OCI-M1 (cell line): ENCODE data around the gene TUBA3C.
"Not testable (repeated sequence)": the region's sequence is repeated elsewhere in the genome, so short reads cannot be mapped to it uniquely, and the experiment has no call there.

Experiments
- DNase-seq: peaks from one replicate; lab custom pipeline; 2025; lab: John Stamatoyannopoulos, UW

Gene TUBA3C

DNA sequence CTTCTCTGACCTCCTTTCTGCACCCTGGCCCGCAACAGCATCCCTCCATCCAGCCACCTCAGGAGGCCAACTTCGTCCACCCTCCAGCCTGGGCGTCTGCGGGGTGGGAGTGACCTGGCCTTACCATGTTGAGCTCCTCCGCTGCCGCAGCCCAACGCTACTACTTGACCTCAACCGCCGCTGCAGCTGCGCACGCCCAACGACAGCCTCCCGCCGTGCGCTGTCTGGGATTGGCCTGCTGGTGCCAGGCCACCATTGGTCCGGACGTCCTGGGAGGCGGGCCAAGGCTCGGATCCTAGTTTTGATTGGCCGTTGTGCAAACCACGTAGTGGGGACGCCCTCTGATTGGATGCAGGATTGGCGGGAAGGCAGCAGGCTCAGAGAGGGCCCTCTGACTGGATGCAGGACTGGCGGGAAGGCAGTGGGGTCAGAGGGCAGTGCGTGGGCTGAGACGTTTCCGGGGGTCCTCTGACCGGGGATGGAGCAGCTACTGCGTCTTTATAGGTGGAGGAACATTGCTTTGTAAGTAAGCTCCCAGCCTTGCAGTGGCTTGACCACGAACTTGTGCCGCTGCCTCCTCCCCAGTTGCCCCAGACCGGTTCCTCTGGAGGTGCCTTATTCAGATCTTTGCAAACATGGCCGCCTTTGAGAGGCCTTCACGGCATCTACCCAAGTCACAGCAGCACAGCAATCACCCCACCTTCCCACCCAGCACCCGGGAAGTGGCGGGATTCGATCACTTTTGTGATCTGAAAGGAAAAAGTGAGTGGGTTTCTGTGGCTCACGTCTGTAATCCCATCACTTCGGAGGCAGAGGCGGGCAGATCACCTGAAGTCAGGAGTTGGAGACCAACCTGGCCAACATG, at the start of gene TUBA3C:
Gene TUBA3C (minus strand): TSS at position 204 of the 865 bp plus-strand sequence. CDS start 77 bp downstream, at position 127.
- DNase-seq, result no peak

DNA sequence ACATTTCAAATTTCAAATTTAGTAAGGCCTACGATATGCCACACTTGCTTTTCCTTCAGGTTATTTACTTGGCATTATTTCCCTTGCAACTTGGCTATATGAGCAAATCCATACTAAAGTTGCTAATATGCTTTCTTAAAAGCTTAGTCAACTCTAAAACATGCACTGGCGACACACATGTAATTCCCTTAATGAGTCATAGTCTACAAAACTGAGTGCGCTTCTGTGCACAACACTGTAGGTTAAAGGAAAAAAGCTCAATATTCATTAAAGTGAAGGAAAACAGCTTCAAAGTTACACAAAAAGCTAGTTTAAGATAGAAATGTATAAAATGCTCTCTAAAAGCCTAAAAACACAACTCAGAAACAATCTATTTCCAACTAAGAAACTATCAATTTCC, 25.8 kb upstream of the TUBA3C start:
- DNase-seq, result not testable (repeated sequence)

- not testable (repeated sequence) for DNase-seq
Observed at GRCh38 chr13:19192622-19193021, 11.0 kb upstream of the TUBA3C start.

- not testable (repeated sequence) for DNase-seq
Observed at GRCh38 chr13:19189911-19190310, 8.3 kb upstream of the TUBA3C start.

- DNase-seq, result not testable (repeated sequence)
Observed at GRCh38 chr13:19189368-19189767, 7.7 kb upstream of the TUBA3C start.

DNA sequence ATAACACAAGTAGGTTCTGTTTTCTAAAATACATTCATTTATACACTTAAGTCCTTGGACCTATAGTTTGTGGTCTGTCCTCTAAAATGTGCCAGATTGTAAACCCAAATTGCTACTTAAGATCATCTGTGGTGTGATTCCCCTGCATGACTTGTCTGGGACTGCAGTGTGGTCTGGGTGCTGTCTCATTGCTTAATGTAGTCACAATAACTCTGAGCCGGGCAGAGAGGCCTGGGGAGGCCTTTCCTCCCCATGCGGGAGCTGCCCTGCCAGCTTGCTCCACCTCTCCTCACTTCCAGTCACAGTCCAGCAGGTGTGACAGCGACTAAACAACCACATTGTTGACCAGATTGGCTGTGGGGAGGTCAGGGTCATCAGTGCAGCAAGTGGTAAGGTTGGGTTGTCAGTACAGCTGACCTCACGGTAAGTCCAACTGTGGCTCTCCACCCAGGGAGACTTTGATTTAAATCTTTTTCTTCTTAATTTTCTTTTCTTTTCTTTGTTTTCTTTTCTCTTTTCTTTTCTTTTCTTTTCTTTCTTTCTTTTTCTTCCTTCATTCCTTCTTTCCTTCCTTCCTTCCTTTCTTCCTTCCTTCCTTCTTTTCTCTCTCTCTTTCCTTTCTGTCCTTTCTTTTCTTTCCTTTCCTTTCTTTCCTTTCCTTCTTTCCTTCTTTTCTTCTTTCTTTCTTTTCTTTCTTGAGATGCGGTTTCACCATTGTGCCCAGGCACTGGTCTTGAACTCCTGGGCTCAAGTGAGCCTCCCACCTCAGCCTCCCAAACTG, 4.4 kb upstream of the TUBA3C start:
- DNase-seq, result peak; percentile 51

GRCh38 chr13:19185086-19185864, 3.7 kb upstream of the TUBA3C start:
- peak; percentile 70 for DNase-seq

DNA sequence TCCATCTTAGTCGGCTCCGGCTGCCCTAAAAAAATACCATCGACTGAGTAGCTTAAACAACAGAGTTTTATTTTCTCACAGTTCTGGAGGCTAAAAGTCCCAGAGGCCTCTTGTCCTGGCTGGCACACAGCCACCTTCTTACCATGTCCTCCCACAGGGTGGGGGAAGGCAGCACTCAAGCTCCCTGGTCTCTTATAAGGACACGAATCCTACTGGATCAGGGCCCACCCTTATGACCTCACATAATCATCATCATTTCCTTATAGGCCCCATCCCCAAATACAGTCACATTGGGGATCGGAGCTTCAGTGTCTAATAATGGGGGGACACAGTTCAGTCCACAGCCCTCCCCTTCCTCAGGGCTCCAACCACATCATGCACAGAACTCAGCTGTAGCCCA, 2.6 kb upstream of the TUBA3C start:
- no peak for DNase-seq

GRCh38 chr13:19183676-19184075, 2.1 kb upstream of the TUBA3C start:
- no peak for DNase-seq

GRCh38 chr13:19182536-19182935, 912 bp upstream of the TUBA3C start:
- DNase-seq, result no peak

GRCh38 chr13:19181021-19181620, 503 bp downstream of the TUBA3C start:
- DNase-seq, result no peak

- DNase-seq, result no peak
Observed at GRCh38 chr13:19179916-19180315, 1.7 kb downstream of the TUBA3C start.

DNA sequence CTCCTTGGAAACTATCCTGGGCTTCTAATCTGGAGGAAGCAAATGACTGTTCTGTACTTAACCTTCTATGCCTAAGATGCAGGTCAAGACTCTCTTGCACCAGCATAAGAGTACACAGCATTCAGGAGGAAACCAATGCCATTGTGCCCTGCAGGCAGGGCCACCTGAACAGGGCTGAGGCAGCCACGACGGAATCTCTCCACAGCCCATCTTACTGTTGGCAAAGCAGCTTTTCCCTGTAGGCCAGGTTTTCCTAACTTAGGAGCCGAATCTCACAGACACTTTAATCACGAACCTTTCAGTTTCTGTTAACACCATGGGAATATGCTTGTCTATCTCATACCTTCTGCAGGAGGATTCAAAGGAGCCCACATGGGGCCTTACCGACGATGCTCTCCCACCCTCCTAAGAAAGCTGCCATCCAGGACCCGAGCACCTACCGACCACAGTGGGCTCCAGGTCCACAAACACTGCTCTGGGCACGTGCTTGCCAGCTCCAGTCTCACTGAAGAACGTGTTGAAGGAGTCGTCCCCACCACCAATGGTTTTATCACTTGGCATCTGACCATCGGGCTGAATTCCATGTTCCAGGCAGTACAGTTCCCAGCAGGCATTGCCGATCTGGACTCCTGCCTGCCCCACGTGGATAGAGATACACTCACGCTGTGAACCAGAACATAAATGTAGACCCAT, 2.6 kb downstream of the TUBA3C start:
- no peak for DNase-seq

- DNase-seq, result not testable (repeated sequence)
Observed at GRCh38 chr13:19176981-19177776, 4.4 kb downstream of the TUBA3C start.

DNA sequence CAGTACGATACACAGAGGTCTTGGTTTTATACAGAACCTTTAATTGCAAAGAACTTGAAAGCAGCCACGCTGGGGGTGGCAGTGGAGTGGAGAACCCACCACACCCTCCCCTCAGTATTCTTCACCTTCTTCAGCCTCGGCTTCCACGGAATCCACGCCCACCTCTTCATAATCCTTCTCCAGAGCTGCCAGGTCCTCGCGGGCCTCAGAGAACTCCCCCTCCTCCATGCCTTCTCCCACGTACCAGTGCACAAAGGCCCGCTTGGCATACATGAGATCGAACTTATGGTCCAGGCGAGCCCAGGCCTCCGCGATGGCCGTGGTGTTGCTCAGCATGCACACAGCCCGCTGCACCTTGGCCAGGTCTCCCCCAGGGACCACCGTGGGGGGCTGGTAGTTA, 7.9 kb downstream of the TUBA3C start:
- no peak for DNase-seq

DNA sequence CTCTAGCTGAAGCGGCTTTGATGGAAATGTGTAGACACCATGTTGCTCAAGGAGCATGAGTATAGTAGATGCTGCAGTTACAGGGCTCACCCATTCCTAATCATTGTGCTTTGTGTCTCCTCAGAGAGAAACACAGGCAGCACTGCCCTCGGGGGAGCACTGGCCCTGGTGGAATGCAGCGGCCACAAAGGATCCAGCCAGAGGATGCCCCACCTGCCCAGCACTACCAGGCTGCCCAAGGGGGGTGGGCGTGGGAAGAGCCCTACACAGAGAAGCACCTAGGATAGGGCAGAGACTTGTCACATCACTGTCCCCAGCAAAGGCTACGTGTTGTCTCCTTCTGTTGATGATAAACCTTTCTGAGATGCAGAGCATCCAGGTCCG, 9.0 kb downstream of the TUBA3C start:
- DNase-seq, result no peak

- no peak for DNase-seq
Observed at GRCh38 chr13:19172007-19172646, 9.5 kb downstream of the TUBA3C start.

- no peak for DNase-seq
Observed at GRCh38 chr13:19171563-19171962, 10.1 kb downstream of the TUBA3C start.

DNA sequence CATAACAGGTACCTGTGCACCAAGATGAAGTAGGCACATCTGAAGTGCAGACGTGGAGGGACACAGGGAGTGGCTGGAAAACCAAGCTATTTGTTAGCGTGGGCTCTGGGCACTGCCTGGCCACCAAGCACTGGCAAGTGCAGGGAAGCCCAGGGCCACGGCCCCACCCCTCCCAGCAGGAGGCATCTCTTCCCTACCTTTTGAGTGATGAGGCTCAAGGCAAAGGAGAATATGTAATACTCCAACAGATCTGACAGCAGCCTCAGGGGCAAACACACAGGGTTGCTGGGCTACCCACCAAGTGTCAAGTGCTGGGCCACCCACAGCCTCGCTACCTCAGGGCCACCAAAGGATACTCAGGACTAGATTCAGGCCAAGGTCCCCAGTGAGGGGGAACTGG, 11.6 kb downstream of the TUBA3C start:
- no peak for DNase-seq

DNA sequence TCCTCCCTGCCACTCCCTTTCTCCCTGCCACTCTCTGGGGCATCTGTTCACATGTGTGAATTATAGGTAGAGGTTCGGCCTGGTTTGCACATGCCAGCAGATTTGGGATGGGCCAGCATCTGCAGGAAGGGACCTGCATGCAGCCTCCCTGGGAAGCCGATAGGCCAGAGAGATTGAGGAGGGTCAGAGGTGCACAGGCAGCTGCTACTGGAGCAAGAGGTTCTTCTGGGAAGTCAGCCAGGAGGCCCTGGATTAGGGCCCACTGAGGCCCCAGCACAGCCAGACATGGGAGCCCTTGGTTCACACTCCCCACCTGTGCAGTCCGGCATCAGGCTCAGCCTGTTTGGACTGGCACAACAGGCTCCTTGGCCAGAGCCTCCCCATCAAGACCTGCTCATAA, 12.1 kb downstream of the TUBA3C start:
- DNase-seq, result no peak
